ENCODE data around the gene GNE.
A peak's percentile ranks its signal among the peaks of the same experiment; 100 is the strongest.
"Not testable (repeated sequence)": the region's sequence is repeated elsewhere in the genome, so short reads cannot be mapped to it uniquely, and the experiment has no call there.

Gene GNE

GRCh38 chr9:36263683-36264082, 5.4 kb upstream of the GNE start:
- DNase-seq, result no peak

- DNase-seq, result no peak
These were observed 817 bp upstream of the GNE start for GRCh38 chr9:36258996-36259533.

DNA sequence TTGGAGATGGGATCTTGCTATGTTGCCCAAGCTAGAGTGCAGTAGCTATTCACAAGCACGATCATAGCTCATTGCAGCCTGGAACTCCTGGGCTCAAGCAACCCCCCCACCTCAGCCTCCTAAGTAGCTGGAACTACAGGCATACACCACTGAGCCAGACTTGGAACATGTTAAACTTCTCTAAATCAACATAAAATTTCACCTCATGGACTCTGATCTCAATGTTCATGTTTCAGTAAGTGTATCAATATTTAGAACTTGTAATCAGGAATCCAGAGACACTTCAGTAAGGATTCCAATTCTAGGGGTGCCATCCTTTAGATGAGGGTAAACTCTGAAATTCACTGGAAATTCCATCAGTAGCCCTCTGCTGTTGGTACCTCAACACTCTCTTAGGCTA, 6.8 kb downstream of the GNE start:
- DNase-seq, result no peak

- DNase-seq, result no peak
These were observed 8.2 kb downstream of the GNE start for GRCh38 chr9:36250079-36250478.

GRCh38 chr9:36249189-36249588, 9.1 kb downstream of the GNE start:
- no peak for DNase-seq

DNA sequence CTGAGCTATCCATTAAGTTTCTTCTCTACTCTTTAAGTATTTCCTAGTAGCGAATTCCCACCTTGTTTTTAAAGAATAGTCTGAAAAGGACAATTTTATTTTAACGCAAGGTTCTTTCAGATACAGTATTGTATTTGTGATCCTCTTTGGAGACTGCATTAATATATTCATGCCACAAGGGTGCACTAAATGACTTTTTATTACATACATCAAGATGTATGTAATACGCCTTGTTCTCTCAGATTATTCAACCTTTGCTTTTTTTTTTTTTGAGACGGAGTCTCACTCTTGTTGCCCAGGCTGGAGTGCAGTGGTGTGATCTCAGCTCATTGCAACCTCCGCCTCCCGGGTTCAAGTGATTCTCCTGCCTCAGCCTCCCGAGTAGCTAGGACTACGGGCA, 10.2 kb downstream of the GNE start:
- peak in 1 of 2 experiments; percentile 41 for DNase-seq

GRCh38 chr9:36247356-36247755, 10.9 kb downstream of the GNE start:
- DNase-seq, result no peak

- DNase-seq, result no peak
These were observed 12.3 kb downstream of the GNE start for GRCh38 chr9:36245906-36246305.

DNA sequence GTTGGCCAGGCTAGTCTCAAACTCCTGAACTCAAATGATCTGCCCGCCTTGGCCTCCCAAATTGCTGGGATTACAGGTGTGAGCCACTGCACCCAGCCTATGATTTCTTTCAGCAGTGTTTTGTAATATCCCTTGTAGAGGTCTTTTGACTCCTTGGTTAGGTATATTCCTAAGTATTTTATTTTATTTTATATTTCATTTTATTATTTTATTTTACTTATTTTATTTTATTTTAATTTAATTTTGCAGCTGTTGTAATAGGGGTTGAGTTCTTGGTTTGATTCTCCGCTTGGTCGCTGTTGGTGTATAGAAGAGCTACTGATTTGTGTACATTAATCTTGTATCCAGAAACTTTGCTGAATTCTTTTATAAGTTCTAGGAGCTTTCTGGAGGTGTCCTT, 18.6 kb downstream of the GNE start:
- not testable (repeated sequence) for DNase-seq

DNA sequence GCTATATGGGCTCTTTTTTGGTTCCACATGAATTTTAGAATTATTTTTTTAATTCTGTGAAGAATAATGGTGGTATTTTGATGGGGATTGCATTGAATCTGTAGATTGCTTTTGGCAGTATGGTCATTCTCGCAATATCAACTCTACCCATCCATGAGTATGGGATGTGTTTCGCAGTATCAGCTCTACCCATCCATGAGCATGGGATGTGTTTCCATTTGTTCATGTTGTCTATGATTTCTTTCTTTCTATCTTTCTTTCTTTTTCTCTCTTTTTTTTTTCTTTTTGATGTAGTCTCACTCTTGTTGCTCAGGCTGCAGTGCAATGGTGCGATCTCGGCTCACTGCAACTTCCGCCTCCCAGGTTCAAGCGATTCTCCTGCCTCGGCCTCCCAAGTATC, 19.0 kb downstream of the GNE start:
- not testable (repeated sequence) for DNase-seq

- no peak for DNase-seq
These were observed 21.0 kb downstream of the GNE start for GRCh38 chr9:36237230-36237629.

DNA sequence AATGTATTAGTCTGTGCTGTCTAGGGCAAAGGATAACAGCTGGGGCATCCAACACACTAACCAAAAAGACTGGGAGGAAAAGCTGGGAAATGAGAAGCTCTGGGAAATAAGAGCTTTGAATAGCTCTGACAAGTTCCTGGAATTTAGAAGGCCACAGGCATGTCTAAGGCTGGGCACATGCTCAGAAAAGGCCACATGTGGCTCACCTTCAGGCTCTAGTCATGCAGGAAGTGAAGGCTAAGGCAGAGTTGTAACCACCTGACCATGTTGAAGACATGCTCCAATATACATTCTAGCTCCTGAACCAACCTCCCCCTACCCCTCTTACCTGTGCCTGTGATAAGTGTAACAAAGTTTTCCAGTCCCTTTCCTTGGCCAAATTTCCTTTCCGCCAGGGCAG, 35.8 kb downstream of the GNE start:
- no peak for DNase-seq

DNA sequence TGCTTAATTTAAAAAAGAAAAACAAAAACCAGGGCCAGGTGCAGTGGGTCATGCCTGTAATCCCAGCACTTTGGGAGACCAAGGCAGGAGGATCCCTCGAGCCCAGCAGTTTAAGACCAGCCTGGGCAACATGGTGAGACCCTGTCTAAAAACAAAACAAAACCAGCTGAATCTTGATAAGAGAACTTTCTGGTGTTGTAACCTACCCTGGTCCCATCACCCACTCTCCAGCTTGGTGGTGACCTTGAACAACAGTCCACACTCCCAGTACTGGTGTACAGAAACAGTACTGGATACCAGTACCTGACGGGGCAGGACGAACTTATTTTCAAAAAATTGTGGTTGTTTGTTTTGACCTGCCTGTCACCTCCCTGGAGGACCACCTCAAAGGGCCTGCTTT, 36.6 kb downstream of the GNE start:
- DNase-seq, result no peak

- DNase-seq, result no peak
These were observed 39.8 kb downstream of the GNE start for GRCh38 chr9:36218411-36218901.

GRCh38 chr9:36218011-36218410, 40.2 kb downstream of the GNE start:
- DNase-seq, result no peak

- DNase-seq, result no peak
These were observed 40.8 kb downstream of the GNE start for GRCh38 chr9:36217256-36217968.

- DNase-seq, result no peak
These were observed 43.7 kb downstream of the GNE start for GRCh38 chr9:36214571-36214970.

GRCh38 chr9:36213989-36214388, 44.3 kb downstream of the GNE start:
- DNase-seq, result no peak

DNA sequence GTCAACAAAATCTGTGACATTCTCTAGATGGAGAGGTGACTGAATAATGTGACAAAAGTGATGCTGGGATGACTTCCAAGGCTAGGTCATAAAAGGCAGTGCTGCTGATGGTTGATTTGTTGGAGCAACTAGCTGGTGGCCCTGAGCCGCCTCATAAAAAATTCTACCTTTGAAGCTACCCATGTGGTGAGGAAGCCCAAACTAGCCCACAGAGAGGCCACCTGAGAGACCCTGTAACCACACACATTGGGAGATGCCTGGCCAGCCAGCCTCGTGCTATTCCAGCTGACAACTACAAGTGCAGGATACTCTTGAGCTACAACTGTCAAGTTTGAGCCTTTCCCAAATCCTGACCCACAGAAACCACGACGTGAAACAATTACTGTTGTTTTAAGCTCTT, 44.9 kb downstream of the GNE start:
- DNase-seq, result no peak

- DNase-seq, result no peak
These were observed 46.7 kb downstream of the GNE start for GRCh38 chr9:36211510-36211909.

GRCh38 chr9:36210722-36211121, 47.5 kb downstream of the GNE start:
- DNase-seq, result no peak

GRCh38 chr9:36208521-36209253, 49.6 kb downstream of the GNE start:
- DNase-seq, result no peak

DNA sequence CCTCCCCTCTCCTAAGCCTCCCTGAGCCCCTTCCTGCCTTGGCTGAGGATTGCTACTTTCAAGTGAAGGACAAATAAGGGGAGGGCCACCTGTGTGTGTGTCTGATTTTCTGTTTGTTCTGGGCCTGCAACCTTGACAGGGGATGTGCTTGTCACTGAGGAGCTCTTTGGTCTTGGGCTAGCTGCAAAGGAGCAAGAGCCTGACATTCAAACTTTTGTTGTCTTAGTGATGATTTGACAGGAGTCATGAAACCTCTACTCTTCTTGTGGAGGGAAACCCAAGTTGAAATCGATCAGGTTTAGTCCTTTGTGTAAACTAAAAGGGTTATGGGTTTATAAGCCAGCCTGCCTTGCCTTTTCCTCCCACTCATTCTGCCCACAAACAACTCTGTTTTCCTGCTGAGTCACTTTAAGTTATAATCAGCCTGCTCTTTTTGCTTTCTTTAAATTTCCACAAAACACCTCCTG, 50.7 kb downstream of the GNE start:
- no peak for DNase-seq

GRCh38 chr9:36207016-36207415, 51.2 kb downstream of the GNE start:
- no peak for DNase-seq

Measured in NCI-H526 (cell line).